WTC11 (cell line): ENCODE results near the gene STX3. TPM values are rescaled to one million over a fixed set of nuclear protein-coding genes. Genes with fewer than 3 reads are reported as not detected.

ENCODE experiments used
- ATAC-seq: fragments of 200-7000 bp; cut with Tn5 transposase; 2 replicates; pipeline ENCODE4 v1.10.0; 2021; ENCODE audit warnings: mild to moderate bottlenecking, moderate library complexity
- CTCF ChIA-PET: fragments of 300-600 bp; sonication (Branson Sonifier 250); formaldehyde crosslinking; loops from one replicate; lab custom pipeline; 2021; ENCODE audit warnings: antibody characterized with exemption; lab: Charles Lee
- POLR2A ChIA-PET: fragments of 350-600 bp; sonication (Branson Sonifier 250); formaldehyde crosslinking; loops from one replicate; lab custom pipeline; 2021; ENCODE audit warnings: antibody characterized with exemption; lab: Charles Lee
- DNase-seq: peaks from one replicate; pipeline ENCODE4 v3.0.0; 2021; ENCODE audit warnings: low spot score
- H3K27ac Mint-ChIP-seq: 2 replicates; pipeline ENCODE4 v1.8.0; 2021; ENCODE audit warnings: mixed read lengths
- H3K27me3 Mint-ChIP-seq: 2 replicates; pipeline ENCODE4 v1.8.0; 2021; ENCODE audit warnings: low read depth, mild to moderate bottlenecking, moderate library complexity, mixed read lengths
- H3K36me3 Mint-ChIP-seq: 2 replicates; pipeline ENCODE4 v1.8.0; 2021; ENCODE audit warnings: mixed read lengths
- H3K4me1 Mint-ChIP-seq: 2 replicates; pipeline ENCODE4 v1.8.0; 2022; ENCODE audit warnings: mixed read lengths
- H3K4me3 Mint-ChIP-seq: 2 replicates; pipeline ENCODE4 v1.8.0; 2021; ENCODE audit warnings: mild to moderate bottlenecking, moderate library complexity, mixed read lengths
- H3K9me3 Mint-ChIP-seq: 2 replicates; pipeline ENCODE4 v1.8.0; 2021; ENCODE audit warnings: mixed read lengths
- CBFB ChIP-seq: sonication (generic); formaldehyde crosslinking; IDR thresholded peaks from 2 replicates; pipeline ENCODE4 v1.8.1; 2022; ENCODE audit warnings: mild to moderate bottlenecking, low read depth, missing genetic modification reagents
- CREB1 ChIP-seq: sonication (generic); formaldehyde crosslinking; IDR thresholded peaks from 2 replicates; pipeline ENCODE4 v1.8.0; 2023; ENCODE audit warnings: mild to moderate bottlenecking, missing genetic modification reagents
- CREM ChIP-seq: sonication (generic); formaldehyde crosslinking; IDR thresholded peaks from 2 replicates; pipeline ENCODE4 v1.8.1; 2022; ENCODE audit warnings: mild to moderate bottlenecking, missing genetic modification reagents, moderate library complexity
- CTCF ChIP-seq: fragments of 200-600 bp; IDR thresholded peaks from 2 replicates; pipeline ENCODE4 v1.8.0; 2022; ENCODE audit warnings: antibody characterized with exemption
- E2F5 ChIP-seq: sonication (generic); formaldehyde crosslinking; IDR thresholded peaks from 2 replicates; pipeline ENCODE4 v1.8.1; 2022; ENCODE audit warnings: mild to moderate bottlenecking, moderate library complexity, missing genetic modification reagents
- ERG ChIP-seq: fragments of 250-450 bp; sonication (Bioruptor Pico); IDR thresholded peaks from 2 replicates; pipeline ENCODE4 v1.8.0; 2021; ENCODE audit warnings: mild to moderate bottlenecking
- ETV6 ChIP-seq: sonication (generic); formaldehyde crosslinking; IDR thresholded peaks from 2 replicates; pipeline ENCODE4 v1.8.1; 2022; ENCODE audit warnings: mild to moderate bottlenecking, missing genetic modification reagents
- FOXP4 ChIP-seq: sonication (generic); formaldehyde crosslinking; IDR thresholded peaks from 2 replicates; pipeline ENCODE4 v1.8.0; 2022; ENCODE audit warnings: mild to moderate bottlenecking, missing genetic modification reagents
- GTF2I ChIP-seq: fragments of 250-450 bp; sonication (Bioruptor Pico); conservative IDR thresholded peaks from 2 replicates; pipeline ENCODE4 v1.4.0; 2021; ENCODE audit warnings: mild to moderate bottlenecking
- JUN ChIP-seq: sonication (generic); formaldehyde crosslinking; IDR thresholded peaks from 2 replicates; pipeline ENCODE4 v1.8.0; 2023; ENCODE audit warnings: mild to moderate bottlenecking, missing genetic modification reagents
- KAT7 ChIP-seq: sonication (generic); formaldehyde crosslinking; IDR thresholded peaks from 2 replicates; pipeline ENCODE4 v1.8.1; 2023; ENCODE audit warnings: missing genetic modification reagents, mild to moderate bottlenecking, borderline replicate concordance
- NFE2L1 ChIP-seq: sonication (generic); formaldehyde crosslinking; IDR thresholded peaks from 2 replicates; pipeline ENCODE4 v1.8.1; 2023; ENCODE audit warnings: missing genetic modification reagents
- SMAD3 ChIP-seq: sonication (generic); formaldehyde crosslinking; IDR thresholded peaks from 2 replicates; pipeline ENCODE4 v1.8.0; 2022; ENCODE audit warnings: missing genetic modification reagents, mild to moderate bottlenecking, borderline replicate concordance
- STAT6 ChIP-seq: sonication (generic); formaldehyde crosslinking; conservative IDR thresholded peaks from 2 replicates; pipeline ENCODE4 v1.8.1; 2023; ENCODE audit warnings: mild to moderate bottlenecking, low read depth, missing genetic modification reagents, moderate library complexity
- USF1 ChIP-seq: sonication (generic); formaldehyde crosslinking; IDR thresholded peaks from 2 replicates; pipeline ENCODE4 v1.8.0; 2022; ENCODE audit warnings: mild to moderate bottlenecking, missing genetic modification reagents
- ZNF263 ChIP-seq: sonication (generic); formaldehyde crosslinking; IDR thresholded peaks from 2 replicates; pipeline ENCODE4 v1.8.1; 2022; ENCODE audit warnings: low read depth, mild to moderate bottlenecking, moderate library complexity, missing genetic modification reagents
- ZNF281 ChIP-seq: sonication (generic); formaldehyde crosslinking; IDR thresholded peaks from 2 replicates; pipeline ENCODE4 v1.8.0; 2023; ENCODE audit warnings: mild to moderate bottlenecking, missing genetic modification reagents
- total RNA-seq: library from RNA; stranded (reverse); gene quantifications from 3 replicates; pipeline ENCODE4 v1.2.3, GENCODE V29; 2021

Gene STX3
- total RNA-seq, 1 experiment from 2014 or later: 52.7 TPM

- peaks cover 12% of the 10 kb centered on the region for H3K9me3 Mint-ChIP-seq
- DNase-seq (no peak), ATAC-seq (no peak)
- H3K27ac Mint-ChIP-seq: no peak overlapping the region
- ChIA-PET POLR2A (no interaction called here), CTCF (no interaction called here)
- H3K4me3 Mint-ChIP-seq: no peak overlapping the region
- no peaks in the 10 kb centered on the region for H3K4me1 Mint-ChIP-seq
- TF ChIP-seq NFE2L1 (CRISPR knock-in tag) (no peak), CREM (CRISPR knock-in tag) (no peak), SMAD3 (CRISPR knock-in tag) (no peak), STAT6 (CRISPR knock-in tag) (no peak), CREB1 (no peak), CBFB (CRISPR knock-in tag) (no peak), KAT7 (CRISPR knock-in tag) (no peak), E2F5 (no peak), CTCF (no peak), ERG (CRISPR knock-in tag) (no peak), ZNF263 (CRISPR knock-in tag) (no peak), ETV6 (no peak), JUN (CRISPR knock-in tag) (no peak), FOXP4 (CRISPR knock-in tag) (no peak), GTF2I (CRISPR knock-in tag) (no peak), USF1 (CRISPR knock-in tag) (no peak), ZNF281 (CRISPR knock-in tag) (no peak)
- peaks cover 4% of the 10 kb centered on the region; the same call in 1 of the 2 replicates for H3K27me3 Mint-ChIP-seq
- H3K36me3 Mint-ChIP-seq: no peaks in the 10 kb centered on the region
Observed at GRCh38 chr11:59708537-59708936, 46.6 kb upstream of the STX3 start.
